Measurements from ENCODE around the gene THAP7.
"Not testable (repeated sequence)": the region's sequence is repeated elsewhere in the genome, so short reads cannot be mapped to it uniquely, and the experiment has no call there.

The THAP7 gene, protein sequence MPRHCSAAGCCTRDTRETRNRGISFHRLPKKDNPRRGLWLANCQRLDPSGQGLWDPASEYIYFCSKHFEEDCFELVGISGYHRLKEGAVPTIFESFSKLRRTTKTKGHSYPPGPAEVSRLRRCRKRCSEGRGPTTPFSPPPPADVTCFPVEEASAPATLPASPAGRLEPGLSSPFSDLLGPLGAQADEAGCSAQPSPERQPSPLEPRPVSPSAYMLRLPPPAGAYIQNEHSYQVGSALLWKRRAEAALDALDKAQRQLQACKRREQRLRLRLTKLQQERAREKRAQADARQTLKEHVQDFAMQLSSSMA

DNA sequence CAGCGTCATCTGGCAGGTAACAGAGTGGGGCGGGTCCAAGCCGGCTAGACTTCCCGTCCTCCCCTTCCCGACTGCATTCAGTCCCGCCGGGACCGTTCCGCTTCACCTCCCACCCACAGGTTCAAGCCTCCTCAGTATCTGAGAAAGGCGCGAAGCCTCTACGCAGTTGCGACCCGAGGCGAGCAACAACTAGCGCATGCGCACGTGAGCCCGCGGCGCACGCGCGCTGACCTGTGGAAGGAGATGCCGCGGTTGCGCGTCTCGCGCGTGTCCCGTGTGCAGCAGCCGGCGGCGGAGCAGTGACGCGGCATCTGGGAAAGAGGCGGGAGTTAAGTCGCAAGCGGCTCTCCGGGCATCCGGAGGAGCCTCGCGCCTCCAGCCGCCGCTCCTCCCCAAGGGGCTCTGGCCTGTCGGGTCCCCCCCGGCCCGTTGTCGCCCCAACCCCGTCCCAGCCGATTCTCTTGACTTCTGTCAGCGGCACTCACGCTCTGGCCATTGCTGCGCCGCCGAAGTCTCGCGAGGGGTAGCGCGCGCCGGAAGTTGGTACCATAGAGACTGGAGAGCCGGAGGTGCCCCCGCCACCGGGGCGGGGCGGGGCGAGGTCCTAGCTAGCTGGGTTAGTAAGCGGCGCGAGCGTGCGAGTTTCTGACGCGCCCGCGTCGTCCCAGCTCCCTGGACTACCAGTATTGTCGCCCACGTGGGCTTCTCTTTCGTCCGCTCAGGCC is at the start of gene THAP7:
Gene THAP7, minus strand, starts transcription at position 518 of the 725 bp plus-strand sequence. Its CDS starts 207 bp downstream, at position 311.
- DNase-seq (ENCODE audit: low spot score), result peak; percentile 91

DNA sequence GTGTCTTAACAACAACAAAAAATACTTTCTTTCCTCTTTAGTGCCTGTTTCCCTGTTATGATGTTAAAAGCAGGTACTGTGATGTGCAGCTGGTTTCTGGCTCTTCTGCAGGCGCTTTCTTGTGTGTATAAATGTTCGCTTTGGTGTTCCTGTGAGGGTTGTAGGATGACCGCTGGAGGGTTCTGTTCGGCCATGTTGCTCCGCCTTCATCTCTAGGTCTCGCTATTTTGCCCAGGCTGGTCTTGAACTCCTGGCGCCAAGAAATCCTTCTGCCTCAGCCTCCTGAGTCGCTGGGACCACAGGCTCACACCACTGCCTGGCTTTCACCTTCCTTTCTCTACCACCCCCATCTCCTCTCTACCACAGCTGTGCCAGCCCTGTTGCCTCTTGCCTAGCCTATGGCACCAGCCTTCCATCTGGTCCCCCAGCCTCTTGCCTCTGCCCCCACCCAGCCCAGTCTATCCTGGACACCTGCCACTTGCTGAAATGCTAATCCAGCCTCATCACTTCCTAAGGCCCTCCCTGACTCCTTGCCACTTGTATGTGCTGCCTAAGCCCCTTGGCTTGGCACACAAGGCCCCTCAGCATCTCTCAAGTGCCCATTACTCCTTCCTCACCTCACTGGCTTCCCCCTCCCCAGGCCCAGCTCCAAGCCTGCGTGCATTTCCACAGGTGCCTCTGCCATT is 49.4 kb upstream of the THAP7 start:
- DNase-seq (ENCODE audit: low spot score), result no peak

DNA sequence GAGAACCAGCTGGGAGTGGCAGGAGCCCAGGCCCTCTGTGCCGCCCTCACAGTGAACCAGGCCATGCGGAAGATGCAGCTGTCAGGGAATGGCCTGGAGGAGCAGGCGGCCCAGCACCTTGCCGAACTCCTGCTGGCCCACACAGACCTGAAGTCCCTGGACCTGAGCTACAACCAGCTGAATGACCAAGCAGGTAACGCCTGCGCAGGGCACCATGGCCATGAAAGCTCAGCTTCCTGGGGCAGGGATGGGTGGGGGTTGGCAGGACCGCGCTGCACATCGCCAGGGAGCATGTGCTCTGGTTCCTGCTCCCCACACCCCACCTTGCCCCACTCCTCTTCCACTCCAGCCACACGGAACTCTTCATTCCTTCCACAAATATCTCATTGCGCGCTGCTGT is 47.0 kb upstream of the THAP7 start:
- not testable (repeated sequence) for DNase-seq (ENCODE audit: low spot score)

DNA sequence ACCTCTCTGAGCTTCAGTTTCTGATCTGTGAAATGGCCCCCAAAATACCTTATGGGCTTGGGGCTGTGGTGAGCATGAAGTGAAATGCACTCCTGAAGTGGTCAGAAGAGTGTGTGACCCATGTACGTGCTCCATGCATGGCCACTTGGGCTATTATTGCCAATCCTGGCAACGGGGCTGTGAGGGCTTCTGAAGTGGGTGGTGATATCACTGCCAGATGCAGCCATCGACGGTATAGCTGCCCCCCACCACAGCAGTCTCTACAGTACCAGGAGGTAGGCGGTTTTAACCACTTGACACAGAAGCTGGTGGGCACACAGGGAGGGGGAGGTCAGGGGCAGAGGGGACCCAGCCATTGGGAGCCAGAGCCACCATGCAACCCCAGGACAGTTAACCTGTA is 46.5 kb upstream of the THAP7 start:
- DNase-seq (ENCODE audit: low spot score), result not testable (repeated sequence)

DNA sequence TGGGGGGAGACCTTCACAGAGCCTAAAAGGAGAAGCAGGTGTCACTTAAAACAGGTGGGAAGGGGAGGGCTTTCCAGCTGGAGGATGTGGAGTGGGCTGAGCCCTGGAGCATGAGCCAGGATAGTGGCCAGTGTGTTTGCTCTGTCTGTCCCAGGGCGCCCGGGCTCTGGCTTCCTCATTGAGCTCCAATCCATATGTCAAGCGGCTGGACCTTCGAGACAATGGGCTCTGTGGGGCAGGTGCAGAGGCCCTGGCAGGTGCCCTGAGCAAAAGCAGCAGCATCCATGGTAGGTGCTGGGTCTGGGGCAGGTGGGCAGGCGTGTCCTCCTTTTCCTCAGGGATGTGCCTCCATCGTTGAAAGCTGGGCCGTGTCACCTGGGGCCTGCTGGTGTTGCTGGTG is 45.8 kb upstream of the THAP7 start:
- no peak for DNase-seq (ENCODE audit: low spot score)

DNA sequence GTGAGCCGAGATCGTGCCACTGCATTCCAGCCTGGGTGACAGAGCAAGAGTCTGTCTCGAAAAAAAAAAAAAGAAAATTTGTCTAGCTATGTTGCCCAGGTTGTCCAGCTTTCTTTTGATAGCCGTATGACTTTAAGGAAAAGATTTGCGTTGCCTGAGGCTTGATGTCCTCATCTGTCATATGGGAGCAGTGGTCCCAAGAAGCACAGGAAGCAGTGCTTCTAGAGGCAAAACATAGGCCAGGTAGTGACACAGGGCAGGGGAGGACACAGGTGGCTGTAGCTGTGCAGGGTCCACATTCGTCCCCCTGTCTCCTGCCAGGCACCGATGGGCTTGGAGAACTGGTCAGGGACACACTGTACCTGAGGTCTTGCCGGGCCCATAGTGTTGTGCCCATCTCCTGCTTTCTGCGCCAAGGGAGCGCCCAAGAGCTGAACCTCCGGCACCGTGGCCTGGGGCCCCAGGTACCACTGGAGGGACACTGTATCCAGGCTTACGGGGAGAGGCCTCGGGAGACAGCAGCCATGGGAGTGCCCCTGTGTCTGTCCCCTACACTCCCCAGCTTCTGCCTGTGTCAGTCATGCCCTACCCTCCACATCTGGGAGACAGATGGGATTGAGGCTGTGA is 45.2 kb upstream of the THAP7 start:
- DNase-seq (ENCODE audit: low spot score), result no peak

DNA sequence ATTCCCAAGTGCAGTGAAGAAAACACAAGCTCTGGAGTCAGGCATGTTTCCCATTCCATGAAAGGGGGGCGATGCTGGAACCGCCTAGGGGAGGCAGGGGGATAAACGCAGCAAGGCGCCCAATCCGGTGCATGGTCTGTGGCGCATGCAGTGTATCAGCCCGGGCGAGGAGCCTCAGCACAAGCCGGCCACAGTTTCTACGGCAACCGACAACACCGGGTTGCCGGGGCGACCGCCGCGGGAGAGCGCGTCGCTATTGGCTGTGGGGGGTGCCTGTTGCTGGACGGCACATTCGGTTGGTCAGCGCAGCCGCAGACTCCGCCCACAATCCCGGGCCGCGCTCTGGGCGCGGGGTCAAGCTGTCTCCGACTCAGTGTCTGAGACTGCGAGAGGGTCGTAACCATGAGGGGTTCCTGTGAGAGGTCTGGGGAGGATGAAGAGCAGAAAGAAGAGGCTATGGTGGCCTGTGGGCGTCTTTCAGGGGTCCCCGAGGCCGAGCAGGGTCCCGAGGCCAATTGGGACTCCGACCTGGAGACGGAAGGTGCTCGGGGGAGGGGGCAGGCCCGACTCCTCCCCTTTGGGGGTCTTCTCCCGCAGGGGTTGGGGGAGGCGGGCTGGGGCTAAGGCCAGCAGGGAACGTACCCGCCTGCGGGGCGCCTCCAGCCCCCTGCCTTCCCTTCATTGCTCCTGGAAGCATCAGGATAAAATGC is 43.8 kb upstream of the THAP7 start, which contains the start of gene LRRC74B:
Gene LRRC74B, plus strand, starts transcription at position 362 of the 710 bp plus-strand sequence. Its CDS starts 41 bp downstream, at position 403.
- DNase-seq (ENCODE audit: low spot score), result peak; percentile 6

DNA sequence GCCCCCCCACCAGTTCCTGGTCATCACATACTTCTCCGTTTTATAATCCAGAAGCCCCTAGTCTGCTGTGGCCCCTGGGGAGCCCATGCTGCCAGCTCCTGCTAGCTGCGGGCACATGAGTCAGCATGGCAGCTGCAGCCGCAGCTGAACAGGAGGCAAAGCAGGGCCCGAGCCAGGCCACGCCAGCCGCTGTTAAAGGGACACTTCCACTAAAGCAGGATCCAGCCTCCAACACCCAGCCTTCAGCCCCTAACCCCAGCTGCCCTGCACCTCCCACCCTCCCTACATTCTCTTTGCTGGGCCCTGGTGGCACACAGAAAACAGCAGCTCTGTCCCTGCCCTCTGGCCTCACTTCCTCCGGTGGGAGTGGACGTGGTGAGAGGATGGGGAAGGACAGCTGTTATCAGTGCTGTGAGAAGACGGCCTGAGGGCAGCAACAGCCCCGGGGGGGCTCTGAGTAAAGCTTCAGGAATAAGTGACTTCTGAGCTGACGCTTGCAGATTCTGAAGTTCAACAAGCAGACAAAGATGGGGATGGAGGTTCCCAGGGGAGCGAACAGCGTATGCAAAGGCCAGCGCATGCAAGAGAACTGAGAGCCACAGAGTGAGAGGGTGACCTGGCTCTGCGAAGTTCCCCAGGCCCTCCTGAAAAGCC is 43.1 kb upstream of the THAP7 start:
- no peak for DNase-seq (ENCODE audit: low spot score)

DNA sequence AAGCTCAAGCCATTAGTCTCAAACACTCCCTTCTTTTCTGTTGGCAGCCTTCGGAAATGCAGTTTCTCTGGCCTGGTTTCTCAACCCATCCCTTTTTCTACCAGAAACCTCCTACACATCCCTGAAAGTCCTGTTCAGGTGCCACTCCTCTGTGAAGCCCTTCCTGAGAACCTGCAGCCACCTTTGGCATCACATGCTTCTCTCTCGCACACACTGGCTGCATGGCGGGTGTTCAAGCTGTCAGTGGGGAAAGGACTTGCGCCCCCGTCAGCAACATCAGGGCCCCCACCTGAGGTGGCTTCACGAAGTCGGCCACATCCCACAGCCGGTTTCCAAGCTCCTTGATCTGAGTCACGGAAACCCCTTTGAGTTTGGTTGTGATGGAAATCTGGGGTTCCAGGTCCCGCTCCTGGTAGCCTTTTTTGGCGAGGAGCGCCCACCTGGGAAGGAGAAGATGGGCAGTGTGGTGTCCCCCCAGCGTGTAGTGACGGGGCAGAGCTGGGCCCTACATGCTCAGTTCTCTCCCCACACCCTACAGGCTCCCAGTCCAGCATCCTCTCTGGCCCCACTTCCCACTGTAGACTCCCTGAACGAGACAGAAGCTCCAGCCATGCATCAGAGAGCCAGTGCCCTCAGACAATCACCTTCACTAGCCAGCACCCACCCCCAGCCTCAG is 42.1 kb upstream of the THAP7 start:
- DNase-seq (ENCODE audit: low spot score), result no peak

DNA sequence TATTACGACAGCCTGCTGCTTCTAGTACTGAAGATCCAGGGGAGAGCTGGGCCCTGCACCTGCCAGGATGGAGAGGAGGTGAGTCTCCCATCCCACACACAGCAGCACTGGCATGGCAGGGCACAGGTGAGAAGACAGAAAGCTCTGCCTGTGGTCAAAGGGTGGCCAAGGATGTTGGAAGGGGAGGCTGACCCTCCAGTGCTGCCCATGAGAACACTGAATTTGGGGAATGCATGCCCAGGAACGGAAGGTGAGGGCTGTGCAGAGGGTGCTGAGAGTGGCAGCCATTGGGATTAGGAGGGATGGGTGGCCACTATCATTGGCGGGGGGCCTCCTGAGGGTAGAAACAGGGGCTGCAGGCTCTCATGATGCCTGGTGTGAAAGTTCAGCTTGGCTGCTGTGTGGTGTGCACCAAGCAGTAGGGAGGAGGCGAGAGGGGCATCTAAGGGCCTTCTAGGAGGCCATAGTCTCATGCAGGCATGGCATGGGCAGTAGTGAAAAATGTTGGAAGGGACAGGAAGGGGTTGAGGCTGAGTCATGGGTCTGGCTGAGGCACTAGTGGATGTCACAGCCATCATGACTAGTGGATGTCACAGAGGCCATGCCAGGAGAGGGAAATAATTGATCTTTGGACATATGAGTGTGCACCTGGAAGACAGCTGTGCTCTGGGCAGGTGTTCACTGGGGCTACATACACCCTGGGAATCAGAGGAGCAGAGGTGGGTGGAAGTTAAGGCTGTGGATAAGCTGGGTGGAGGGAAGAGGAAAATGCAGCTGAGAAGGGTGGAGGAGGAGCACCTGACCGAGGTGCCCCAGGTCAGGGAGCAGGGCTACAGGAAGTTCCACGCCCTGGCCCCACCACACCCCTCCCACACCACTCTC is 41.3 kb upstream of the THAP7 start:
- DNase-seq (ENCODE audit: low spot score), result no peak

DNA sequence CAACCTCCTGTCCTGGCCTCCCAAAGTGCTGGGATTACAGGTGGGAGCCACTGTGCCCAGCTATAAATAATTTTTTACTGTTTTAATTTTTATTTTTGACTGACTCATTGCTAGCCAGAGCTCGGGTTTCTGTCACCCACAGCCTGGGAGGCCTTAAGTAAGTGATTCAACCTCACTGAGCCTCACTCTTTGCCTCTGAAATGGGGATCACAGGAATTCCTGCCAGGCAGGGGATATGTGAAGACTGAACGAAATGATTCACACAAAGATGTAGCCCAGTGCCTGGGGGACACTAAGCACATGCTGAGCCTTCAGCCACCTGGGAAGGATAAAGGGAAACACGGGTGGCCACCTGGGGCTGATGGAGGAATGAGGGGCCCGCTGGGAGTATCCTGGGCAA is 40.0 kb upstream of the THAP7 start:
- no peak for DNase-seq (ENCODE audit: low spot score)

DNA sequence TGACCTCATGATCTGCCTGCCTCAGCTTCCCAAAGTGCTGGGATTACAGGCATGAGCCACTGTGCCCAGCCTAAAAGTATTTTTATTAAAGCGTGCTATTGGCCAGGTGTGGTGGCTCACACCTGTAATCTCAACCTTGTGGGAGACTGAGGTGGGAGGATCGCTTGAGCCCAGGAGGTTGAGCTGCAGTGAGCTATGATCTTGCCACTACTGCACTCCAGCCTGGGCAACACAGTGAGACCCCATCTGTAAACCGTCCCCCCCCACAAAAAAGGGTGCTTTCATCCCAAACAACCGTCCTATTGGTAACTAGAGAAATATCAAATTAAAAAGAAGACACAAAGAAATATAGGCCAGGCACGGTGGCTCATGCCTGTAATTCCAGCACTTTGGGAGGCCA is 37.2 kb upstream of the THAP7 start:
- not testable (repeated sequence) for DNase-seq (ENCODE audit: low spot score)

DNA sequence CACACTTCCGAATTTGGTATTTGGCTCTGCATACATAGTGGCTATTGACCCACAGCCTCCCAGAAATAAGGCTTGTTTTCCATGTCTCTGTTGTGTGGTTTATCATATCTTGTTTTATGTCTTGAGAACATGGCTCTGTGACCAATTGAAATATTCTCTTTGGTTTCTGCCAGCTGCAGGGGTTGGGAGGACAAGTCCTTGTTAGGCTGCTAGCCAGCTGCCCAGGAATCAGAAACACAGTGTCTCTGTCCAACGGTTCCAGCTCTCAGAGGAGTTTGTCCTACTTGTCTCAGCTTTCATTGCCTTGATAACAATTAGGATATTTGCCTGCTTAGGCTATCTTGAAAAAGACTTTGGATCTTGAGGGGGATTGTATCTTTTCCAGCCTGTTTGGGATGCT is 36.5 kb upstream of the THAP7 start:
- no peak for DNase-seq (ENCODE audit: low spot score)

DNA sequence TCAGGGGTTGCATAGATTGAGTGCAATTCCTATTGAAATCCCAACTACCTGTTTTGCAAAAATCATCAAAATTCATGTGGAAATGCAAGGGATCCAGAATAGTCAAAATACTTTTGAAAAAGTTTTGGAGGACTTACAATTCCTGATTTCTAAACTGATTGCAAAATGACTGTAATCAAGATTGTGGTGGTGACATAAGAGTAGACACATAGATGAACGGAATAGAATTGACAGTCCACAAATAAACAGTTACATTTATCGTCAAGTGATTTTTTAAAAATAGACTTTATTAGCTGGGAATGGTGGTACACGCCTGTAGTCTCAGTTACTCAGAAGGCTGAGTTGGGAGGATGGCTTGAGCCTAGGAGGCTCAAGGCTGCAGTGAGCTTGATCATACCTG is 33.1 kb upstream of the THAP7 start:
- no peak for DNase-seq (ENCODE audit: low spot score)

DNA sequence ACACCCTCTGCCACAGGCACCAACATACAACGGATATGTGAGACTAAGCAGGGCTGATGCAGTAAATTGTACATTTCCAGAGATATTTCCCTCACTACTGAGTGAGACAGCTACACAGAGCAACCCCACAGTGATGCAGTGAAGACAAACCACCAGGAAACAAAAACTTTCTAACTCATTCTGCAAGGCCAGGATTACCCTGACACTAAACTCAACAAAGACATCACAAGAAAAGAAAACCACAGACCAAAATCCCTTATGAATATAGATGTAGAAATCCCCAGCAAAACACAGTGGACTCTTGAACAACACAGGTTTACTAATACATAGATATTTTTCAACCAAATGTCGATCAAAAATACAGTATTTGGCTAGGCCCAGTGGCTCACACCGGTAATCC is 32.0 kb upstream of the THAP7 start:
- DNase-seq (ENCODE audit: low spot score), result no peak

DNA sequence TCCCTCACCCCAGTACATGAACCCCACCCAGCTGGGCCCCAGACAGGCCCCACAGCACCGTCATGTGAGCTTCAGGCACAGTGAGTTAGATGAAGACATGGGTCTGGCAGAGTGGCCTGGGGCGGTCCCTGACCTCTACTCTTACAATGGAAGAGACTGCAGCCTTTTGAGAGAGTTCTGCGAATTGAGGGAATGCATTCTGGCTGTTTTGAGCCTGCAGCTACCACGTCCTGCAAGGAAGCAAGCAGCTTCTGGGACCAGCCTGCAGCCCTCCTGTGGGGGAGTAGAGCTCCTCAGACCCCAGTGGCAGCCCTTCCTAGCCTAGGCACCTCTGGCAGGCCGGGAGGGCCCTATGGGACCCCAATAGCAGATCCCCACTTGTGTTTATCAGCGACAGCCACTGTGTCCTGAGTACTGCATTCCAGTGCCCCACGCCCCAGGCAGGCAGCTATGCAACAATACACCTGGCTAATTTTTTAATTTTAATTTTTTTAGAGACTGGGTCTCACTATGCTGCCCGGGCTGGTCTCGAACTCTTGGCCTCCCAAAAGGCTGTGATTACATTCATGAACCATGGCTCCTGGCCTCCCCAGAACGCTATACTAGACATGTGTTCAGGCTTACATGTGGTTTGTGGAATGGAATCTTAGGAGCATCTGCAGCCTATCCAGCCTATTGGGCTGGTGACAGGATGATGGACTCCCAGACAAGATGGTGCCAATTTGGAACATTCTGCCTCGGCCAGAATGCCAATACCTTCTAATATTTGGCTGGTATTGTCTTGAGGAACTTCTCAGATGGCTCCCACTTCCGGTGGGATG is 31.2 kb upstream of the THAP7 start:
- DNase-seq (ENCODE audit: low spot score), result no peak

DNA sequence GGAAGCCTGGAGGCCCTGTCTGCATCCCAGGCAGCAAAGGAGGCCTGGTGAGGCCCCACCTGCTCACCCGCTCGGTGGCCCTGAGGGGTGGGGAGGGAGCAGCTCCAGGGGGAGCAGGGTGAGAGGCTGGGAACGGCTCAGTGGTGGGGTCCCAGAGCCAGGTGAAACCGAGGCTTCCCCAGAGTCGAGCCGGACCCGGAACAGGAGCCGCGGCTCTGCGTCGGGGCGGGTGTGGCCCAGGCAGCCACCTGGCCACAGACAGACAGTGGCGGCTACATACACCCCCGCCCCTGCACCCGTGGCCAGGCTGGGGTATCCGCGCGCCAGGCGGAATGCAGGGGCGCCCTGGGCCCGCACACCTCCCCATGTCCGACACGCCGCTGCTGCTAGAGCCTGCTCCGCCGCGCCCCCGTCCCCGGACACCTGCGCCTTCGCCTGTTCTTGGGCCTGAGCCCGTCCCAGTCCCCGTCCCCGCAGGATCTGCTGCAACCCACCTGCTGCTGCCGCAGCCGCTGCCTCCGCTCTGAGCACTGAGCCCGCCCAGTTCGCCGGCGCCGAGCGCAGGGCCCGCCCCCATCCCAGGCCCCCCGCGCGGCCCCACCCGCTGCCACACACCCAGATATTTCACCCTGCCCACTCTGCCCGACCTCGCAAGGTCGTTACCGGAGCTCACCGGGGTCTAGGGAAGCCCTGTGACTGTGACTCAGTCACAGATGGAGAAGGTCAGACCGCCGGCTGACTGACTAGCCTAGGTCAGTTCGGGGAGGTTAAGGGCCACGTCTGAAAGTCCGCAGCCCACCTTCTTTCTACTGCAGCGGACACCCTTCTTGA is 30.3 kb upstream of the THAP7 start, which contains the start of gene SLC7A4:
Gene SLC7A4, minus strand, starts transcription at position 525 of the 831 bp plus-strand sequence. CDS start 749 bp downstream, outside the sequence.
- no peak for DNase-seq (ENCODE audit: low spot score)

Measured in hematopoietic multipotent progenitor cell treated with erythropoietin and hydrocortisone succinate and interleukin-3 and kit ligand, for 15 days (in vitro differentiated cells).